ENCODE results near the gene TSBP1. TPM values are rescaled to one million over a fixed set of nuclear protein-coding genes. Genes with fewer than 3 reads are reported as not detected.

The TSBP1 gene
- total and polyA plus RNA-seq, 9 of the 15 experiments (the other 6 are each of a cell fraction or from before 2014, with no cell fraction given): not detected

GRCh38 chr6:32244946-32245398 lies 126.7 kb downstream of the TSBP1 start (continued):
- TF ChIP-seq, protein P1, sequence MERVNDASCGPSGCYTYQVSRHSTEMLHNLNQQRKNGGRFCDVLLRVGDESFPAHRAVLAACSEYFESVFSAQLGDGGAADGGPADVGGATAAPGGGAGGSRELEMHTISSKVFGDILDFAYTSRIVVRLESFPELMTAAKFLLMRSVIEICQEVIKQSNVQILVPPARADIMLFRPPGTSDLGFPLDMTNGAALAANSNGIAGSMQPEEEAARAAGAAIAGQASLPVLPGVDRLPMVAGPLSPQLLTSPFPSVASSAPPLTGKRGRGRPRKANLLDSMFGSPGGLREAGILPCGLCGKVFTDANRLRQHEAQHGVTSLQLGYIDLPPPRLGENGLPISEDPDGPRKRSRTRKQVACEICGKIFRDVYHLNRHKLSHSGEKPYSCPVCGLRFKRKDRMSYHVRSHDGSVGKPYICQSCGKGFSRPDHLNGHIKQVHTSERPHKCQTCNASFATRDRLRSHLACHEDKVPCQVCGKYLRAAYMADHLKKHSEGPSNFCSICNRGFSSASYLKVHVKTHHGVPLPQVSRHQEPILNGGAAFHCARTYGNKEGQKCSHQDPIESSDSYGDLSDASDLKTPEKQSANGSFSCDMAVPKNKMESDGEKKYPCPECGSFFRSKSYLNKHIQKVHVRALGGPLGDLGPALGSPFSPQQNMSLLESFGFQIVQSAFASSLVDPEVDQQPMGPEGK (CRISPR knock-in tag; IDR thresholded peaks at IDR 0.05; ENCODE audit: borderline replicate concordance): no peak
- no peak for TF ChIP-seq MECOM (CRISPR knock-in tag; IDR thresholded peaks at IDR 0.05)
- no peak for TF ChIP-seq U2AF2 (optimal IDR thresholded peaks at IDR 0.05; ENCODE audit: low read depth, low read length)
- TF ChIP-seq FUS (optimal IDR thresholded peaks at IDR 0.05; ENCODE audit: low read depth, low read length): no peak
- TF ChIP-seq ZNF347 (CRISPR knock-in tag; IDR thresholded peaks at IDR 0.05; ENCODE audit: low read depth): no peak
- TF ChIP-seq DIDO1 (tag; IDR thresholded peaks at IDR 0.05; ENCODE audit: low read depth): no peak

- ATAC-seq (no peak), DNase-seq (ENCODE audit: extremely low read depth in 1 of 4, low spot score in 3 of 4) (no peak), FAIRE-seq (no peak)
- Histone ChIP-seq H3K9me1 (ENCODE audit: control insufficient read depth, insufficient read depth, low read length) (no peaks in the 10 kb centered on the region), H3K4me3 (no peak overlapping the region), H3K4me2 (ENCODE audit: insufficient read depth, low read length) (no peak overlapping the region), H3K9ac (ENCODE audit: insufficient read depth in 1 of 2, low read depth in 2 of 2, low read length in 2 of 2) (no peak overlapping the region), H4K20me1 (replicated peaks; ENCODE audit: control insufficient read depth, insufficient read depth, low read length) (no peaks in the 10 kb centered on the region), H3K27ac (ENCODE audit: extremely low read depth, low read depth, low read length) (no peak overlapping the region), H3K9me3 (replicated peaks; ENCODE audit: control insufficient read depth, insufficient read depth, low read depth, low read length) (0 out of 2 replicates have a peak, but pooled peaks cover 3% of the 10 kb centered on the region), H3K79me2 (ENCODE audit: control insufficient read depth, insufficient read depth, low read length) (no peaks in the 10 kb centered on the region), H3K4me1 (replicated peaks in 1 of 2; ENCODE audit: control insufficient read depth in 2 of 2, insufficient read depth in 2 of 2, low read length in 2 of 2) (no peaks in the 10 kb centered on the region), H3K36me3 (ENCODE audit: control insufficient read depth, insufficient read depth, low read length) (no peaks in the 10 kb centered on the region), H3K27me3 (ENCODE audit: control insufficient read depth in 2 of 2, insufficient read depth in 2 of 2, low read length in 2 of 2) (peaks cover 5 to 13% of the 10 kb centered on the region in 2 experiments; a peak in 4 of 5 replicates), H2AFZ (ENCODE audit: low read depth, low read length) (no peak overlapping the region)
- ChIA-PET POLR2A (interaction anchor here (0.8 kb wide), 2 partner anchors 49 to 342 kb away, joined by 3 read pairs; no protein-coding TSS in a partner anchor), CTCF (ENCODE audit: low intra/inter-chr PET ratio) (interaction anchor here (1.9 kb wide), 1 partner anchor 553 kb away, joined by 12 read pairs; no protein-coding TSS in a partner anchor)
- BruUV-seq (replicated peaks): no TSS peak
- intact Hi-C loops (cut with micrococcal nuclease) (loop anchor here (2.0 kb wide), 2 partner anchors 125 to 169 kb away; no protein-coding TSS in a partner anchor), in situ Hi-C loops (cut with MboI) (no loop called here)
- no peak for TF ChIP-seq NUFIP1 (IDR thresholded peaks at IDR 0.05; ENCODE audit: partially characterized antibody)
- 0 out of 2 replicates have a peak, but pooled peaks have one; percentile 42 for TF ChIP-seq PRMT5 (CRISPR knock-in tag; IDR thresholded peaks at IDR 0.05)
- 47% methylated on average over 4 of the region's 4 CpGs for WGBS (ENCODE audit: insufficient coverage, low coverage, missing lambda C conversion rate)
These were observed 127.4 kb downstream of the TSBP1 start for GRCh38 chr6:32244270-32244669.

Small RNAs within 50 kb of the gene (small RNA-seq; reads per million reads assigned to genes)
- gene RNU6-603P: not detected

Other genes with a start within 250 kb of the TSBP1 start
Only the 7 nearest of the 15 such genes appear.
- gene AGER, start 187.7 kb downstream of the TSBP1 start, total RNA-seq (2014; rRNA removed): 5.3 and 6.2 TPM in 2 replicates
- 2.0 and 2.2 TPM in 2 replicates for gene AGER, start 187.7 kb downstream of the TSBP1 start, total RNA-seq (2014; rRNA removed; fragmentation: Illumina TruSeq; extraction: Trizol)
- 3.0 and 3.6 TPM in 2 replicates for gene AGER, start 187.7 kb downstream of the TSBP1 start, total RNA-seq (2015; rRNA removed; fragmentation: Illumina TruSeq; extraction: Trizol)
- gene AGER, start 187.7 kb downstream of the TSBP1 start, total RNA-seq (2021): 7.8 and 11.5 TPM in 2 replicates
- 4.1 and 7.9 TPM in 2 replicates for gene AGER, start 187.7 kb downstream of the TSBP1 start, polyA plus RNA-seq (2011; rRNA removed)
- 5.8 and 8.2 TPM in 2 replicates for gene AGER, start 187.7 kb downstream of the TSBP1 start, polyA plus RNA-seq (2014; fragmentation: Illumina TruSeq; extraction: Trizol)
- 1 to 10 TPM; 1.2 to 1.8 TPM for gene AGER, start 187.7 kb downstream of the TSBP1 start, polyA plus RNA-seq (2014; fragmentation: Nextera tagmentation; extraction: Ambion mirVana)
- 10.9 and 11.1 TPM in 2 replicates for gene AGER, start 187.7 kb downstream of the TSBP1 start, polyA plus RNA-seq (2014; rRNA removed)
- 55.6 and 63.8 TPM in 2 replicates for gene PBX2, start 181.7 kb downstream of the TSBP1 start, total RNA-seq (2014; rRNA removed)
- 44.0 and 45.1 TPM in 2 replicates for gene PBX2, start 181.7 kb downstream of the TSBP1 start, total RNA-seq (2014; rRNA removed; fragmentation: Illumina TruSeq; extraction: Trizol)
- gene PBX2, start 181.7 kb downstream of the TSBP1 start, total RNA-seq (2015; rRNA removed; fragmentation: Illumina TruSeq; extraction: Trizol): 60.0 and 62.5 TPM in 2 replicates
- 106 and 126 TPM in 2 replicates for gene PBX2, start 181.7 kb downstream of the TSBP1 start, total RNA-seq (2021)
- gene PBX2, start 181.7 kb downstream of the TSBP1 start, polyA plus RNA-seq (2011; rRNA removed): 123 and 127 TPM in 2 replicates
- 108 and 119 TPM in 2 replicates for gene PBX2, start 181.7 kb downstream of the TSBP1 start, polyA plus RNA-seq (2014; fragmentation: Illumina TruSeq; extraction: Trizol)
- 1 to 10 TPM; 1.9 to 2.8 TPM for gene PBX2, start 181.7 kb downstream of the TSBP1 start, polyA plus RNA-seq (2014; fragmentation: Nextera tagmentation; extraction: Ambion mirVana)
- gene PBX2, start 181.7 kb downstream of the TSBP1 start, polyA plus RNA-seq (2014; rRNA removed): 117 and 134 TPM in 2 replicates
- 40.5 and 45.0 TPM in 2 replicates for gene GPSM3, start 179.3 kb downstream of the TSBP1 start, total RNA-seq (2014; rRNA removed)
- 13.5 and 14.0 TPM in 2 replicates for gene GPSM3, start 179.3 kb downstream of the TSBP1 start, total RNA-seq (2014; rRNA removed; fragmentation: Illumina TruSeq; extraction: Trizol)
- gene GPSM3, start 179.3 kb downstream of the TSBP1 start, total RNA-seq (2015; rRNA removed; fragmentation: Illumina TruSeq; extraction: Trizol): 22.3 and 22.4 TPM in 2 replicates
- gene GPSM3, start 179.3 kb downstream of the TSBP1 start, total RNA-seq (2021): 37.3 and 42.6 TPM in 2 replicates
- 24.4 and 51.8 TPM in 2 replicates for gene GPSM3, start 179.3 kb downstream of the TSBP1 start, polyA plus RNA-seq (2011; rRNA removed)
- 39.6 and 46.5 TPM in 2 replicates for gene GPSM3, start 179.3 kb downstream of the TSBP1 start, polyA plus RNA-seq (2014; fragmentation: Illumina TruSeq; extraction: Trizol)
- gene GPSM3, start 179.3 kb downstream of the TSBP1 start, polyA plus RNA-seq (2014; fragmentation: Nextera tagmentation; extraction: Ambion mirVana): 1 to 10 TPM; 5.3 to 5.7 TPM
- 32.2 and 35.1 TPM in 2 replicates for gene GPSM3, start 179.3 kb downstream of the TSBP1 start, polyA plus RNA-seq (2014; rRNA removed)
- gene NOTCH4, start 147.8 kb downstream of the TSBP1 start, total RNA-seq (2014; rRNA removed): 2.7 and 3.5 TPM in 2 replicates
- 0.95 and 1.4 TPM in 2 replicates for gene NOTCH4, start 147.8 kb downstream of the TSBP1 start, total RNA-seq (2014; rRNA removed; fragmentation: Illumina TruSeq; extraction: Trizol)
- gene NOTCH4, start 147.8 kb downstream of the TSBP1 start, total RNA-seq (2015; rRNA removed; fragmentation: Illumina TruSeq; extraction: Trizol): 1.7 and 1.9 TPM in 2 replicates
- 2.7 and 3.4 TPM in 2 replicates for gene NOTCH4, start 147.8 kb downstream of the TSBP1 start, total RNA-seq (2021)
- gene NOTCH4, start 147.8 kb downstream of the TSBP1 start, polyA plus RNA-seq (2011; rRNA removed): 1.1 and 2.0 TPM in 2 replicates
- gene NOTCH4, start 147.8 kb downstream of the TSBP1 start, polyA plus RNA-seq (2014; fragmentation: Illumina TruSeq; extraction: Trizol): 1.3 and 1.4 TPM in 2 replicates
- gene NOTCH4, start 147.8 kb downstream of the TSBP1 start, polyA plus RNA-seq (2014; fragmentation: Nextera tagmentation; extraction: Ambion mirVana): under 1 TPM; 0.24 to 0.50 TPM
- gene NOTCH4, start 147.8 kb downstream of the TSBP1 start, polyA plus RNA-seq (2014; rRNA removed): 2.6 and 4.3 TPM in 2 replicates
- gene BTNL2, start 35.3 kb upstream of the TSBP1 start, total RNA-seq (2014; rRNA removed): not detected in 2 replicates
- not detected in 2 replicates for gene BTNL2, start 35.3 kb upstream of the TSBP1 start, total RNA-seq (2014; rRNA removed; fragmentation: Illumina TruSeq; extraction: Trizol)
- not detected in 2 replicates for gene BTNL2, start 35.3 kb upstream of the TSBP1 start, total RNA-seq (2015; rRNA removed; fragmentation: Illumina TruSeq; extraction: Trizol)
- gene BTNL2, start 35.3 kb upstream of the TSBP1 start, total RNA-seq (2021): not detected in 2 replicates
- not detected in 2 replicates for gene BTNL2, start 35.3 kb upstream of the TSBP1 start, polyA plus RNA-seq (2011; rRNA removed)
- gene BTNL2, start 35.3 kb upstream of the TSBP1 start, polyA plus RNA-seq (2014; fragmentation: Illumina TruSeq; extraction: Trizol): not detected in 2 replicates
- not detected for gene BTNL2, start 35.3 kb upstream of the TSBP1 start, polyA plus RNA-seq (2014; fragmentation: Nextera tagmentation; extraction: Ambion mirVana)
- gene BTNL2, start 35.3 kb upstream of the TSBP1 start, polyA plus RNA-seq (2014; rRNA removed): not detected in 2 replicates
- gene HLA-DRA, start 68.0 kb upstream of the TSBP1 start, total RNA-seq (2014; rRNA removed): not detected in 2 replicates
- gene HLA-DRA, start 68.0 kb upstream of the TSBP1 start, total RNA-seq (2014; rRNA removed; fragmentation: Illumina TruSeq; extraction: Trizol): not detected in 2 replicates
- gene HLA-DRA, start 68.0 kb upstream of the TSBP1 start, total RNA-seq (2015; rRNA removed; fragmentation: Illumina TruSeq; extraction: Trizol): 0.34 and 0.47 TPM in 2 replicates
- gene HLA-DRA, start 68.0 kb upstream of the TSBP1 start, total RNA-seq (2021): 1.8 and 2.4 TPM in 2 replicates
- not detected in 2 replicates for gene HLA-DRA, start 68.0 kb upstream of the TSBP1 start, polyA plus RNA-seq (2011; rRNA removed)
- 0.53 TPM in 1 of 2 replicates, not detected in the other for gene HLA-DRA, start 68.0 kb upstream of the TSBP1 start, polyA plus RNA-seq (2014; fragmentation: Illumina TruSeq; extraction: Trizol)
- under 1 TPM; 0.18 to 0.31 TPM for gene HLA-DRA, start 68.0 kb upstream of the TSBP1 start, polyA plus RNA-seq (2014; fragmentation: Nextera tagmentation; extraction: Ambion mirVana)
- gene HLA-DRA, start 68.0 kb upstream of the TSBP1 start, polyA plus RNA-seq (2014; rRNA removed): 0.41 and 0.80 TPM in 2 replicates
- not detected in 2 replicates for gene HLA-DRB5, start 158.4 kb upstream of the TSBP1 start, total RNA-seq (2014; rRNA removed)
- gene HLA-DRB5, start 158.4 kb upstream of the TSBP1 start, total RNA-seq (2014; rRNA removed; fragmentation: Illumina TruSeq; extraction: Trizol): not detected in 2 replicates
- gene HLA-DRB5, start 158.4 kb upstream of the TSBP1 start, total RNA-seq (2015; rRNA removed; fragmentation: Illumina TruSeq; extraction: Trizol): not detected in 2 replicates
- gene HLA-DRB5, start 158.4 kb upstream of the TSBP1 start, total RNA-seq (2021): 0.27 TPM in 1 of 2 replicates, not detected in the other
- gene HLA-DRB5, start 158.4 kb upstream of the TSBP1 start, polyA plus RNA-seq (2011; rRNA removed): not detected in 2 replicates
- gene HLA-DRB5, start 158.4 kb upstream of the TSBP1 start, polyA plus RNA-seq (2014; fragmentation: Illumina TruSeq; extraction: Trizol): not detected in 2 replicates
- gene HLA-DRB5, start 158.4 kb upstream of the TSBP1 start, polyA plus RNA-seq (2014; fragmentation: Nextera tagmentation; extraction: Ambion mirVana): not detected
- gene HLA-DRB5, start 158.4 kb upstream of the TSBP1 start, polyA plus RNA-seq (2014; rRNA removed): not detected in 2 replicates

Data from K562 (cell line).